Body of pancreas (tissue), 4 donors: Measurements from ENCODE around the gene ADGRL1.

Experiments
- CTCF ChIP-seq, 7 experiments: fragments of 450-650 bp in 4 of 7; fragments of 200-600 bp in 3 of 7; sonication (generic) in 3 of 7; IDR thresholded peaks; one replicate each; pipeline ENCODE4 v1.5.1; 2016 to 2019; ENCODE audit warnings: antibody characterized with exemption in 7 of 7
- POLR2A ChIP-seq, 3 donors: fragments of 450-650 bp; IDR thresholded peaks; one replicate each; pipeline ENCODE4 v1.6.1; 2016; ENCODE audit warnings: antibody characterized with exemption in 3 of 3, mild to moderate bottlenecking in 2 of 3

- TF ChIP-seq CTCF (IDR thresholded peaks at IDR 0.05) (no peak), POLR2A (IDR thresholded peaks at IDR 0.05) (no peak)
These were observed 8.1 kb downstream of the ADGRL1 start for GRCh38 chr19:14197882-14198281.
